Medulla oblongata (tissue), 1 donor: Measurements from ENCODE around the gene XAGE1B.
"Not testable (repeated sequence)": the region's sequence is repeated elsewhere in the genome, so short reads cannot be mapped to it uniquely, and the experiment has no call there.

Experiments
- DNase-seq: peaks from one replicate; pipeline ENCODE4 v3.0.0-alpha.2; 2015; ENCODE audit errors: extremely low spot score

Gene XAGE1B, protein sequence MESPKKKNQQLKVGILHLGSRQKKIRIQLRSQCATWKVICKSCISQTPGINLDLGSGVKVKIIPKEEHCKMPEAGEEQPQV

GRCh38 chrX:52516987-52517325, at the start of gene XAGE1B:
Gene XAGE1B (minus strand): TSS chrX:52517063. CDS start chrX:52515527, 1,536 bp downstream.
- DNase-seq: not testable (repeated sequence)

DNA sequence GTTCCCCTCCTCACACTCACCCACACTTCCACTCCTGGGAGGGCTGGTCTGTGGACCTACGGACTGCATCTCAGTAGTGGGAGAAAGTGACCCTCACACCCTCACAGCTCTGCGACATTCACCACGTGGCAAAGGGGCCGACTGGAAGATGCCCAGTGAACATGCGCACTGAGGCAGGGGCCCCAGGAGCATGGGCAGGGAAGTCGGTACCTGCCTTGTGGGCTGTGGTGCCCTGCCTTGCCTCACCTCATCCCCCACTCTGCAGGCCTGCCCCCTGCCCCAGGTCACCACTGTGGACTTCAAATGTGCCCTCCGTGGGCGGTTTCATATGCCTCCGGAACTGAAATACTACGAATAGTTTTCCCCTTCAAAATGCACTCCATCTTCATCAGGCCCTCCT, 46.2 kb upstream of the XAGE1B start:
- DNase-seq: no peak

DNA sequence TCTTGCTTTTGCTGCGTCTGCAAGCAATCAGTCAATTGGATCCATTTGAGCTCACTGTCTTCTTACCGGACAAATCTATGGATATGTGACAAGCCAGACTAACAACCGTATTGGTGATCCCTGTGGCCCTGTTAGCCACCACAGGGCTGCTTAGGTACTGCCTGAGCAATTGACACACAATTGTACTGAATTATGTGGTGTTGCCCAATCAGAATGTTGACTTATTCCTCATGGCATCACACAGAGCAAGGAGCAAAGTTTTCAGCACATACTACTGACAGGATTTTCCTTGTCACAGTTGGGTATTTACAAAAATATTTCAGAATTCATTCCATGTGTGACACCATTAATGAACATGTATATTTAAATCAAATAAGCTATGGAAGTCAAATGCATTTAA, 41.3 kb upstream of the XAGE1B start:
- DNase-seq: no peak

DNA sequence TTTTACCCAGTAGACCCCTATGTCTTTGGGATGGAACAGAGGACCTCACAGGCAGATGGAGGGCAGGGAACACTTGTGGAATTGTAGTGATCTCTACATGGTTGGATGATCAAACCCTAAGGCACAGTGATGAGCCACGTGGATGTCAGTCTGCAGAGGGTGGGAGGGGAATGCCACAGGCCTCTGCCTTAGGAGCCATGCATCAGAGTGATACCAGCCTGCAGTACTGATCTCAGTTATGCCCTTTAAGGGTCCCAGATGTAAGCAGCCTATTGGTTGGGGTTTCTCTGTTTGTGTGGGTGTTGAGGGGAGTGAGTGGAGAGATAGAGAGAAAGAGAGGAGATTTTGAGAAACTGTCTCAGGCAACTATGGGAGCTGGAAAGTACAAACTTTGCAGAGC, 39.9 kb upstream of the XAGE1B start:
- DNase-seq: no peak

DNA sequence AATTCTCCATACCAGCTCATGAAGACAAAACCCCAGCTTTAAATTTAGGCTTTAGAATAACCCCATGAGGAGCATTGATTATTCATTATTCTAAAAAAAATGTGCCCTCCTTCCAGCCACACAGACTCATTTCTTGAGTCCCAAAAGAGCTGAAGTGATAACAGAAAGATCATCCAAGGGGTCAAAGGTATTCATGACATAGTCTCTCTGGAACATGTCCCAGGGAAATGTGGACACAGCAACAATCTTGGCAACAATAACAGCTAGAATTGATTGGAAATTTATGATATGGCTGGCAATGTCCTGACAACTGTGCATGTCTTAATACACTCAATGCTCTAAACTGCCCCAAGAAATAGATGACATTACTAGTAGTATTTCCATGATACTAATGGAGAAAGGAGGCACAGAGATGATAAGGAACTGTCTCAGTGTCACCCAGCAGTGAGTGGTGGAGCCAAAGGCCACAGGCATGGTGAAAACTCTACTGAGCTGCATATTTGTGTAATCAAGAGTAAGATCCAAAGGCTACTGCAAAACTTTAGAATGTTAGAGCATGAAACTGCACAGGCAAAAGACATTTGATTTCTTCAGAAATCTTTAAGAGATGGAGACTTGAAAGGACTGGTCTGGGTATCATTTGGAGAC, 37.3 kb upstream of the XAGE1B start:
- DNase-seq: no peak

DNA sequence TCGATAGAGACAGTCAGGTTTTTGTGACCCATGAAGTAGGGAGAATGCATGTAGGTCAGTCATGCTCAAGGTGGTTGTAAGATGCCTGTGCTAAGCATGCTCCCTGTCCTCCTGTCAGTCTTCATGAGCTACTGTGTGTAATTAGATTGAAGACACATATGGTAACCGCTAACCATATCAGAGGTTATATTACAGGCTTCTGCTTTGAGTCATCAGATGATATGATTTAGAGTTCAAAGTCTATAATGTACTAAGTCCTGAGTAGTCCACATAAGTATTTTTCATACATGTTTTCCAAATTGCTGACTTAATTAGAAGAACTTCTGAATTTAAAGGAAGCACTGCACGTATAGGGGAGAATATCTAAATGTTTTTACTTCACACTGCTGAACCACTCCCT, 31.9 kb upstream of the XAGE1B start:
- not testable (repeated sequence) for DNase-seq

GRCh38 chrX:52544147-52544840, 27.4 kb upstream of the XAGE1B start:
- no peak for DNase-seq

GRCh38 chrX:52542311-52542710, 25.4 kb upstream of the XAGE1B start:
- DNase-seq: no peak

GRCh38 chrX:52541051-52541450, 24.2 kb upstream of the XAGE1B start:
- DNase-seq: not testable (repeated sequence)

GRCh38 chrX:52516110-52516986, 515 bp downstream of the XAGE1B start:
- not testable (repeated sequence) for DNase-seq

DNA sequence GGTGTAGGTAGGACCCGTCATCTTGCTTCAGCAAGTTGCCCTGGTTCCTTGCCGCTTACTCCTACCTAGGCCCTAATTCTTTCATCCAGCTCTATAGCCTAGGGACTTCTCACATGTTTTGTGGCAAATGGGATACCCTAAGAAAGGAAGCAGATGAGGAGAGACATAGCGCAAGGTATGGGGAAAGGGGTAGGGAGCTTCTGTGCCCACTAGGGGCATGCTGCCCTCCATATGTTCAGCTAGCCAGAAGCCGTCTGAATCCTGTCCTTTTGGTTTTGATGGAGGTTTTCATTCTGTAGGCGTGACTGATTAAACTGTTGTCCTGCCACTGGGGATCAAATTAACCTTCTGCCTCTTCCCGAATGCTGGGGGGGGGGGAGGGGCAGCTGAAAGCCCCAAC, 5.7 kb downstream of the XAGE1B start:
- DNase-seq: not testable (repeated sequence)

GRCh38 chrX:52509916-52510315, 6.9 kb downstream of the XAGE1B start:
- DNase-seq: no peak

DNA sequence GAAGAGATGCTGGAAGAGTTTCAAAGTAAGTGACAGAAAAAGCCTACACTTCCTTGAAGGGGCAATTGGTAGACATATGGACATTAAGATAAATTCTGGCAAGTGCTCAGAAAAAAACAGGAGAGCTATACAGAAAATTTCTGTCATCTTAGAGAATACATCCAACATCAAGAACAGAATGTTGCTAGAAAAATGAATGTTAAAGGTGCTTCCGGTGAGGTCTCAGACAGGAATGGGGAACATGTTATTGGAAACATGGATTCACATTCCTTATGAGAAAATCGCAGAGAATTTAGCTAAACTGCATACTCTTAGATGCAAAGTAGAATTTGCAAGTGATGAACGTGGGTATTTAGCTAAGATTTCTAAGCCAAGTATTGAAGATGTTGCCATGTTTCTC, 9.5 kb downstream of the XAGE1B start:
- no peak for DNase-seq

DNA sequence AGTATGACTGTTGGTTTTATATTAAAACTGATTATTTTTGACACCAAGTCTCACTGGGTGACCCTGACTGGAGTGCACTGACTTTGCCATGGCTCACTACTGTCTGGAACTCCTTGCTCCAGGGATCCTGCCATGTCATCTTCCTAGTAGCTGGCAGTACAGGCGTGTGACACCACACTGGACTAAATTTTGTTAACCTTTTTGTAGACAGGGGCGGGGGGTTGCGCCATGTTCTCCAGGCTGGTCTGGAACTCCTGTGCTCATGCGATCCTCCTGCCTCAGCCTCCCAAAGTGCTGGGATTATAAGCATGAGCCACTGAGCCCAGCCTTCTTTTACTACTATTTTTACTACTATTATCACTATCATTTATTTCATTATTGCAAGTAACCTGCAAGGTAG, 12.3 kb downstream of the XAGE1B start:
- no peak for DNase-seq

DNA sequence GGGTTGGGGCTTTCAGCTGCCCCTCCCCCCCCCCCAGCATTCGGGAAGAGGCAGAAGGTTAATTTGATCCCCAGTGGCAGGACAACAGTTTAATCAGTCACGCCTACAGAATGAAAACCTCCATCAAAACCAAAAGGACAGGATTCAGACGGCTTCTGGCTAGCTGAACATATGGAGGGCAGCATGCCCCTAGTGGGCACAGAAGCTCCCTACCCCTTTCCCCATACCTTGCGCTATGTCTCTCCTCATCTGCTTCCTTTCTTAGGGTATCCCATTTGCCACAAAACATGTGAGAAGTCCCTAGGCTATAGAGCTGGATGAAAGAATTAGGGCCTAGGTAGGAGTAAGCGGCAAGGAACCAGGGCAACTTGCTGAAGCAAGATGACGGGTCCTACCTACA, 15.5 kb downstream of the XAGE1B start:
- DNase-seq: not testable (repeated sequence)

GRCh38 chrX:52496419-52496772, 20.5 kb downstream of the XAGE1B start:
- DNase-seq: not testable (repeated sequence)

DNA sequence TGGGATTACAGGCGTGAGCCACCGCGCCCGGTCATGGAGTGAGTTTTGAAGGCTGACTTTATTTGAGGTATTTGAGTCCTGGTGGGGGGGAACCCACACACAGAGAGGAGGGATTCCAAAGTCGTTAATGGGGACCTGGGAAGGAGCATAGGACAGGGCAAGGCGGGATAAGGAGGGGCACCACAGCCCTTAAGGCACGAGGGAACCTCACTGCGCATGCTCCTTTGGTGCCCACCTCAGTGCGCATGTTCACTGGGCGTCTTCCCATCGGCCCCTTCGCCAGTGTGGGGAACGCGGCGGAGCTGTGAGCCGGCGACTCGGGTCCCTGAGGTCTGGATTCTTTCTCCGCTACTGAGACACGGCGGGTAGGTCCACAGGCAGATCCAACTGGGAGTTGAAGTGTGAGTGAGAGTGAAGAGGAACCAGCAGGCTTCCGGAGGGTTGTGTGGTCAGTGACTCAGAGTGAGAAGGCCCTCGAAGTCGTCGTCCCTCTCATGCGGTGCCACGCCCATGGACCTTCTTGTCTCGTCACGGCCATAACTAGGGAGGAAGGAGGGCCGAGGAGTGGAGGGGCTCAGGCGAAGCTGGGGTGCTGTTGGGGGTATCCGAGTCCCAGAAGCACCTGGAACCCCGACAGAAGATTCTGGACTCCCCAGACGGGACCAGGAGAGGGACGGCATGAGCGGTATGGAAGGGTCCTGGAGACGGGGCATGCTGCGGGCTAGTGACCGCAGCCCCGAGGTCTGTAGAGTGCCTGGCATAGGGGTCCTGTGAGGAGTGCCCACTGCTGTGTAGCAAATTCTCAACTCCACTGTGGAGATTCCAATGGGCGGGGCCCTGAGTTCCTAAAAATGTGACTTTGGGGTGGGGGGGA, 21.1 kb downstream of the XAGE1B start, which contains the start of gene XAGE1A:
Gene XAGE1A (plus strand): TSS at position 264 of the 874 bp plus-strand sequence. CDS start 1,554 bp downstream, outside the sequence.
- DNase-seq: not testable (repeated sequence)

DNA sequence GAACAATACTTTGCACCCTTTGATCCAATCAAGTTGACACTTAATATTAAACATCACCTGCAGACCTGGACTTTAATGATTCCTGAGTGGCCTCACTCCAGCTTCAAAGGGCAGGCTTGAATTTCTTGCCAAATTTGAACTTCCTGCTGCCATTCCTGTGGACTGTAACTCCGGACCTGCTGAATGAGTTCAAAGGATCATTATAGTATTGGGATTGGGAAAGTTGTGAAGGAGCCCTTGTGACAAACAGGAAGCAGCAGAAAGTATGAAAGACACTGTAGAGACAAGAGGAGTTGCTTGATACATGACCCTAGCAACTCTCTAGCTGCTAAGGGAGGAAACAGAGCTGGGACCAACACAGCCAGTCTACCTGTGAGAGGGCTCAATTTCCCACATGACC, 45.6 kb downstream of the XAGE1B start:
- not testable (repeated sequence) for DNase-seq
